Measurements from ENCODE around the gene TSEN34.

DNA sequence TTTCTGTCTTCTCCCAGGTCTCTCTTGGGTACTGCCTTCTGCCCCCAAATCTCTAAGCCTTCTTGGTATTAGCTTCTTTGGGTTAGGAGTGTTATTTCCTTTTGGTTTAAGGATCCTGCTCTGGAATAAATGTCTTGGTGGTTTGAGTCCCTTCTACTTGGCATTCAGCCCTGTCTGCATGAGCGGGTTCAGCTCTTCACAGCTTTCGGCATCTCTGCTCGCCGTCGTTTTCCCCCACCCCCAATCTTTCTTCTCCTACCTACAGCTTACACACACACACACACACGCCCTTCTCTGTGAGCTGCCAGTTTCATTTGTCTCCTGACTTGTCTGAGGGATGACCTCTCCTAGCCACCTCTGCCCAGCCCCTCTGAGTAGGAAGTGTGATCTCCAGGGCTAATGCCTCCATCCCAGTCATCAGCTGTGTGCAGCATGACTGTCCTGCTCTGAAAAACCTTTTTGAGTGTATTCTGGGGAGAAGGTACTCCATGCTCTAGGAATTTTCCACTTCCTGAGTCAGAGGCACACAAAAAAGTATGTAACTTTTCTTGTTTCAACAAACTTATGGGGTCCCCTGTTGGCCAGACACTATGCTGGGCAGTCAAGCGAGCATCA, 48.8 kb upstream of the TSEN34 start:
- TF ChIP-seq, protein P1, sequence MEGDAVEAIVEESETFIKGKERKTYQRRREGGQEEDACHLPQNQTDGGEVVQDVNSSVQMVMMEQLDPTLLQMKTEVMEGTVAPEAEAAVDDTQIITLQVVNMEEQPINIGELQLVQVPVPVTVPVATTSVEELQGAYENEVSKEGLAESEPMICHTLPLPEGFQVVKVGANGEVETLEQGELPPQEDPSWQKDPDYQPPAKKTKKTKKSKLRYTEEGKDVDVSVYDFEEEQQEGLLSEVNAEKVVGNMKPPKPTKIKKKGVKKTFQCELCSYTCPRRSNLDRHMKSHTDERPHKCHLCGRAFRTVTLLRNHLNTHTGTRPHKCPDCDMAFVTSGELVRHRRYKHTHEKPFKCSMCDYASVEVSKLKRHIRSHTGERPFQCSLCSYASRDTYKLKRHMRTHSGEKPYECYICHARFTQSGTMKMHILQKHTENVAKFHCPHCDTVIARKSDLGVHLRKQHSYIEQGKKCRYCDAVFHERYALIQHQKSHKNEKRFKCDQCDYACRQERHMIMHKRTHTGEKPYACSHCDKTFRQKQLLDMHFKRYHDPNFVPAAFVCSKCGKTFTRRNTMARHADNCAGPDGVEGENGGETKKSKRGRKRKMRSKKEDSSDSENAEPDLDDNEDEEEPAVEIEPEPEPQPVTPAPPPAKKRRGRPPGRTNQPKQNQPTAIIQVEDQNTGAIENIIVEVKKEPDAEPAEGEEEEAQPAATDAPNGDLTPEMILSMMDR (conservative IDR thresholded peaks at IDR 0.05; ENCODE audit: low read depth, low read length): no peak
- no peak for TF ChIP-seq EZH2phosphoT487 (IDR thresholded peaks at IDR 0.05; ENCODE audit: borderline replicate concordance, low read length)
